Epithelial cell of esophagus (primary cell): ENCODE measurements around the gene MICA.
"Not testable (repeated sequence)": the region's sequence is repeated elsewhere in the genome, so short reads cannot be mapped to it uniquely, and the experiment has no call there.

Experiments
- DNase-seq: peaks from one replicate; pipeline ENCODE4 v3.0.0; 2010; ENCODE audit warnings: low read depth
- H3K4me3 ChIP-seq: 2 replicates; pipeline ENCODE4 v1.5.1; 2011; ENCODE audit warnings: mild to moderate bottlenecking, low read length, control low read depth
- TF ChIP-seq, protein P1 (sequence below): IDR thresholded peaks from 2 replicates; pipeline ENCODE4 v1.5.1; 2011; ENCODE audit warnings: low read depth, mild to moderate bottlenecking, low read length, control low read depth, inconsistent platforms; ENCODE audit not compliant: insufficient read depth; ENCODE audit errors: missing control alignments

The MICA gene

DNA sequence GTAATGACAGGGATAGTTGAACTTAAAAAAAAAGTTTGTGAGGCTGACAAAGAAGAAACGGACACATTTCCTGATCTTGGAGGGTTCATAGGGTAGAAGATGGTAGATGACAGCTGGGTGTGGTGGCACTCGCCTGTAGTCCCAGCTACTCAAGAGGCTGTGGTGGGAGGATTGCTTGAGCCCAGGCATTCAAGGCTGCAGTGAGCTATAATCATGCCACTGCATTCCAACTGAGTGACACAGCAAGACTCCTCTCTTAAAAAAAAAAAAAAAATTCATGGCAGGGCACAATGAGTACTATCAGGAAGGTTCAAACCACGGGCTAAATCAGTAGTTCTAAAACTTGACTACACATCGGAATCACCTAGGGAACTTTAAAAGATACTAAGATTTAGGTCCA, 2.0 kb upstream of the MICA start:
- TF ChIP-seq, protein P1, sequence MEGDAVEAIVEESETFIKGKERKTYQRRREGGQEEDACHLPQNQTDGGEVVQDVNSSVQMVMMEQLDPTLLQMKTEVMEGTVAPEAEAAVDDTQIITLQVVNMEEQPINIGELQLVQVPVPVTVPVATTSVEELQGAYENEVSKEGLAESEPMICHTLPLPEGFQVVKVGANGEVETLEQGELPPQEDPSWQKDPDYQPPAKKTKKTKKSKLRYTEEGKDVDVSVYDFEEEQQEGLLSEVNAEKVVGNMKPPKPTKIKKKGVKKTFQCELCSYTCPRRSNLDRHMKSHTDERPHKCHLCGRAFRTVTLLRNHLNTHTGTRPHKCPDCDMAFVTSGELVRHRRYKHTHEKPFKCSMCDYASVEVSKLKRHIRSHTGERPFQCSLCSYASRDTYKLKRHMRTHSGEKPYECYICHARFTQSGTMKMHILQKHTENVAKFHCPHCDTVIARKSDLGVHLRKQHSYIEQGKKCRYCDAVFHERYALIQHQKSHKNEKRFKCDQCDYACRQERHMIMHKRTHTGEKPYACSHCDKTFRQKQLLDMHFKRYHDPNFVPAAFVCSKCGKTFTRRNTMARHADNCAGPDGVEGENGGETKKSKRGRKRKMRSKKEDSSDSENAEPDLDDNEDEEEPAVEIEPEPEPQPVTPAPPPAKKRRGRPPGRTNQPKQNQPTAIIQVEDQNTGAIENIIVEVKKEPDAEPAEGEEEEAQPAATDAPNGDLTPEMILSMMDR, result no peak
- DNase-seq, result peak; percentile 85
- peak overlapping the region; percentile 76 for H3K4me3 ChIP-seq

DNA sequence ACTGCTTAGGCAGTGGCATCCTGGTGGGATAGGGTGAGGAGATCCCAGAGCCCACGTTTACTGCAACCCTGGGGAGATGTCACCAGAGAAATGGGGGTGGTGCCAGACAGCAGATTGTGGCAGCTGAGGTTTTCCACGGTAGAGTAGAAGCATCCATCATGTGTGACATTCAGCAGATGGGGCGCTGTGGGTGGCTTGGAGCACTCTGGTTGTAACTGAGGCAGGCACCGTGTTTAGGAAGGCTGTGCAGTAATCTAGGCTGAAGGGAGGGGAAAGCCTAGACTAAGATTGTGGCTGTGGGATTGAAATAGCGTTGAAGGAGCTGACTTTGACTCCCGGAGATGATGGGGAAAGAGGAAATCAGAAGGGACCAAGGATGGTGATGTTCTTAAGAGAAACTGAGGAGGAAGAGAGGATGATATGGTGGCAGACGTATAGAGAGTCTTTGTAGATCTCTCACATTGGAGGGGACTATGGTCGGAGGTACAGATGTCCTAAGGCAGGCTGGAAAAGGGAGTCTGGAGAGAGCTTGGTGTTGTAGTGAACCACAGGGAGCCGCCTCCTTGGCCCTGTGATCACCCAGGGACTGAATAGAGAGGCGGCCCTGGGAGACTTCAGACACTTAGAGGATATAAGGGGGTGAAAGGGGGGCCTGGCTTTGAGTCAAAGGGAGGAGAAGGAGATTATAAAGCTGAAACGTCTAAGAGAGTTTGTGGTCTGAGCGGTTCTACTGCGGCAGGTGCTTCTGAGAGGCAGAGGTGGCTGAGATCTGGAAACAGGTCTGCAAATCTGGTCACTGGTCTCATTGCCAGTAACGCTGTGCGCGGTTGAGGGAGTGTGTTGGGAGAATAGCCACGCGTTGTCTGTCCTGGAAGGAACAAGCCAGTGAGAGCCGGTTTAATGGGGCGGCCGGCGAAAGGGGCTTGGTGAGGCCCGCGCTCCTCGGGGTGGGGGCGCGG, 792 bp upstream of the MICA start:
- TF ChIP-seq, protein P1, result no peak
- H3K4me3 ChIP-seq, result peak overlapping the region; percentile 76
- peak; percentile 53 for DNase-seq

DNA sequence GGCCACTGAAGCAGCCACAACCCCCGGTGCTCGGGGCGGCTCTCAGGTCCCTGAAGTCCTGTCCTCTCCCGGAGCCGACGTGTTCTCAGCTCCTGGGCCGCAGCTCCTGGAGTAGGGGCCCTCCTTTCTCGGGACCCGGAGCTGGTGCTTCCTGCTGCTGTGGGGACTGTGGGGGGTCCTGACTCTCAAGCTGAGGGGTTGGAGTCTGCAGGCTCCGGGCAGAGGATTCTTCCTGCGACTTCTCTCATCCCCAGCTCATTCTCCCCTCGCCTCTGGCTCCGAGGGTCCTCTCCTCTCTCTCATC, 618 bp downstream of the MICA start:
- not testable (repeated sequence) for DNase-seq
- peak overlapping the region; percentile 76 for H3K4me3 ChIP-seq

DNA sequence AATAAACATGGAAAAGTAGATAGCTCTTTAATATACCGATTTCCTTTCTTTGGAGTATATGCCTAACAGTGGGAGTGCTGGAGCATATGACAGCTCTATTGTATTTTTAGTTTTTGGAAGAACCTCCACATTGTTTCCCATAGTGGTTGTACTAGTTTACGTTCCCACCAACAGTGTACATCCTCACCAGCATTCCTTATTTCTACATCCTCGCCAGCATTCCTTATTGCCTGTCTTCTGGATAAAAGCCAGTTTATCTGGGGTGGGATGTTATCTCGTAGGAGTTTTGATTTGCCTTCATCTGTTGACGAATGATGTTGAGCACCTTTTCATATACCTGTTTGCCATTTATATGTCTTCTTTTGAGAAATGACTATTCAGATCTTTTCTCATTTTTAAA, 2.6 kb downstream of the MICA start:
- TF ChIP-seq, protein P1, result no peak
- H3K4me3 ChIP-seq, result no peak overlapping the region
- DNase-seq, result no peak

DNA sequence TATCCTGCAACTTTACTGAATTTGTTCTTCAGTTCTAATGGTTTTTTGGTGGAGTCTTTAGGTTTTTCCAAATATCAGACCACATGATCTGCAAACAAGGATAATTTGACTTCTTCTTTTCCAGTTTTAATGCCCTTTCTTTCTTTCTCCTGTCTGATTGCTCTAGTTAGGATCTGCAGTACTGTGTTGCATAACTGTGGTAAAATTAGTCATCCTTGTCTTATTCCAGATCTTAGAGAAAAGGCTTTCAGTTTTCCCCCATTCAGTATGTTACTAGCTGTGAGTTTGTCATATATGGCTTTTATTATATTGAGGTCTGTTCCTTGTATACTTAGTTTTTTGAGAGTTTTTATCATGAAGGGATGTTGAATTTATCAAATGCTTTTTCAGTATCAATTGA, 4.3 kb downstream of the MICA start:
- TF ChIP-seq, protein P1, result no peak
- no peak overlapping the region for H3K4me3 ChIP-seq
- peak; percentile 64 for DNase-seq

DNA sequence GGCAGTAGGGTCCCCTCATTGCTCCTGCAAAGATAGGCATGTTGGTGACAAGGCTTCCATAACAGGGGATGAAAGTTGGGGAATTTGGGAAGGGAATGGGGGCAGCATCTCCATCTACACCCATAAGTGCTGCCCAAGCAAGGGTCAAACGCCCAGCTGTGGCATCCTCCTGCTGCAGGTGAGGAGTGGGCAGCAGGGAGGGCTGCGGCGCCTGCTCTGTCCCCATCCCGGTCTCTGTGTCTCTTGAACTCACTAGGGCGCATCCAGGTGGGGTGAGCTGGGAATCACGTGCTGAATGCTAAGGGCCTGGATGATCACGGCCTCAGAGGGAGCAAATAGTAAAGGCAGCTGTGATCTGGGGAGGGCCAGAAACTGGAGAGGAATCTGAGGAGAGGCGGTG, 9.1 kb downstream of the MICA start:
- TF ChIP-seq, protein P1, result no peak
- no peak for DNase-seq
- no peak overlapping the region for H3K4me3 ChIP-seq

DNA sequence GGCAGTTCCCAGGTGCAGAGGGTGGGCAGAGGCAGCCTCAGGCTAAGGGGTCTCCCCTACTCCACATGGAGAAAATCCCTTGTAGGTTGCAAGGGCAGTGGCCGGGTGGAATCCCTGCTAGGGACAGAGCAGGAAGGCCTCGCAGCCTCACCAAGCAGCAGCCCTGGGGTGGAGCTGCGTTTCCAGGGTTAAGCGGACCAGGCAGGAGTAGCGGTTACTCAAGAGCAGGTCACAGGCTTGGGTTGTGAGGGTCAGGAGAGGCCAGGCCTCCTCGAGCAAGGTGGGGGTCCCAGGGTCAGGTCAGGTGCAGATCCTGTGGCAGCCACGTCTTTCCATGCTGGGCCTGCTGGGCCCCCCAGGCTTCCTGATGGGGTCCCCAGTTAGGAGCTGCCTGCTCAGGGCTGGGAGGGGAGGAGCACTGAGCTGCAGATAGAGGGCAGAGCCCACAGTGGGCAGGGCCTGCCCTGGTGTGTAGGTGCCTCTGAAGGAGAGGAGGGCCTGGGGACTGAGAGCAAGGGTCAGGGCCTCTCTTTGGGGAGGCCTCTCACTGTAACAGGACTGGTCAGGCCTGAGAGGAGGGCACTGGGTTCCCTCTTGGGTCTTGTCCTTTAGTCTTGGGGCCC, 10.9 kb downstream of the MICA start:
- not testable (repeated sequence) for DNase-seq, H3K4me3 ChIP-seq

DNA sequence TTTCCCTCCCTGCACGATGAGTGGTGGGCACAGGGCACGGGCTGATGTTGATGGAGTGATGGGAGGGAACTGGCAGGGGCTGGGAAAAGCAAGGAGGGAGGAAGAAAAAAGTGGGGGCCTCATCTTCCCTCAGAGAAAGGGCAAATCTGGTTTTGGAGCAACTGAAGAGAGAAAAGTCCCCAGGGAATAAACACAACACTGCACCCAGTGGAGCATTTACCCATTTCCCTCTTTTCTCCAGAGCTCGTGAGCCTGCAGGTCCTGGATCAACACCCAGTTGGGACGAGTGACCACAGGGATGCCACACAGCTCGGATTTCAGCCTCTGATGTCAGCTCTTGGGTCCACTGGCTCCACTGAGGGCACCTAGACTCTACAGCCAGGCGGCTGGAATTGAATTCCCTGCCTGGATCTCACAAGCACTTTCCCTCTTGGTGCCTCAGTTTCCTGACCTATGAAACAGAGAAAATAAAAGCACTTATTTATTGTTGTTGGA, 11.4 kb downstream of the MICA start:
- no peak overlapping the region for H3K4me3 ChIP-seq
- TF ChIP-seq, protein P1, result no peak
- DNase-seq, result no peak
